Measurements from ENCODE around the gene CMSS1.

DNA sequence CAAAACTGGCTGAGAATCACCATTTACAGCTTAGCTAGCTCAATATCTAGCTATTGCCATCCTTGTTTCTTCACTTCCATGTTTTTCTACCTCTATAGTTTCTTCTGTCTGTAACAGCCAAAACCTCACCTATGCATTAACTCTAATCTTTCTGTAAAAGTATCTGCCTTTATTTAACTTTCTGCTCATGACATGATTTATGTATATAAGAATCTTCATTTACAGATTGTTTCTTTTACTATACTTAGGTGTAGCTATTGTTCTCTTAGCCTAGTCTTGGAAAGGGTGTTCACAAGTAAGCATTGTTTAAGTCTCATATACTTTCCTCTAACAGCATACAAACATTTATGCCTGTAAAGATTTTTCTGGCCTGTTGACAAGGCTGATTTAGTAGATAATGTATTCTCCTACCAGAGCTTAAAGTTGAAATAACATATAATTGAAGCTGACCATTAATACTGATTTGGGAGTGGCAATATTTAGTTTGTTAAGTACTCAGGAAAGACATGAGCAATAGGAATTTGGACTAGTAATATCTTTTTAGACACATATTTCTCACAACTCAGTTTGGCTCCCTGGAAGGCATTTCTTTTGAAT lies 287.3 kb downstream of the CMSS1 start:
- no peak for TF ChIP-seq CTCF (IDR thresholded peaks at IDR 0.05)
- no peak for TF ChIP-seq POLR2A (IDR thresholded peaks at IDR 0.05)
